Heart right ventricle (tissue), 16 donors: Measurements from ENCODE around the gene CDC42EP5. TPM values are rescaled to one million over a fixed set of nuclear protein-coding genes. Genes with fewer than 3 reads are reported as not detected.
"Not testable (repeated sequence)": the region's sequence is repeated elsewhere in the genome, so short reads cannot be mapped to it uniquely, and the experiment has no call there.

Experiments used
- ATAC-seq, 8 donors: fragments of 200-7000 bp; cut with Tn5 transposase; one replicate each; pipeline ENCODE4 v1.9.1; 2020; ENCODE audit warnings: mild to moderate bottlenecking in 8 of 8, moderate library complexity in 8 of 8, moderate number of reproducible peaks in 1 of 8
- DNase-seq, 2 donors: peaks; one replicate each; pipeline ENCODE4 v3.0.0-alpha.2; 2020
- H3K27ac ChIP-seq, 10 donors: fragments of 200-600 bp; sonication (generic) in 2 of 10; one replicate each; pipeline versions ENCODE4 v1.5.0 to v1.8.0; 2020 to 2022; ENCODE audit warnings: mild to moderate bottlenecking in 3 of 10
- H3K27me3 ChIP-seq, 7 donors: fragments of 200-600 bp; one replicate each; pipeline ENCODE4 v1.8.0; 2021 to 2022; ENCODE audit warnings: mild to moderate bottlenecking in 2 of 7
- H3K36me3 ChIP-seq, 9 donors: fragments of 200-600 bp; sonication (generic) in 1 of 9; one replicate each; pipeline versions ENCODE4 v1.5.0 to v1.8.0; 2020 to 2022; ENCODE audit warnings: mild to moderate bottlenecking in 2 of 9
- H3K4me1 ChIP-seq, 9 donors: fragments of 200-600 bp; sonication (generic) in 1 of 9; one replicate each; pipeline versions ENCODE4 v1.5.0 to v1.8.0; 2020 to 2022; ENCODE audit warnings: mild to moderate bottlenecking in 4 of 9
- H3K4me3 ChIP-seq, 10 donors: fragments of 200-600 bp; sonication (generic) in 2 of 10; one replicate each; pipeline versions ENCODE4 v1.5.0 to v1.8.0; 2020 to 2022; ENCODE audit warnings: mild to moderate bottlenecking in 7 of 10, moderate library complexity in 2 of 10
- H3K9me3 ChIP-seq, 11 donors: fragments of 200-600 bp in 10 of 11; sonication (generic) in 2 of 11; one replicate each; pipeline versions ENCODE4 v1.5.0 to v1.8.0; 2013 to 2022; ENCODE audit warnings: mild to moderate bottlenecking in 2 of 11, control low read depth in 1 of 11, moderate library complexity in 1 of 11
- CTCF ChIP-seq, 9 donors: fragments of 200-600 bp; sonication (generic) in 2 of 9; IDR thresholded peaks; one replicate each; pipeline versions ENCODE4 v1.5.0 to v1.8.0; 2021 to 2022; ENCODE audit warnings: antibody characterized with exemption in 9 of 9, mild to moderate bottlenecking in 5 of 9, moderate library complexity in 1 of 9
- WGBS, 2 donors: extraction: QIAGEN DNeasy Blood & Tissue Kit; methylation state at CpG; one replicate each; pipeline ENCODE4 v1.1.7; 2013; ENCODE audit warnings: inconsistent platforms in 1 of 2; 5-methylcytosine and 5-hydroxymethylcytosine counted together
- intact Hi-C, 10 donors: fragments of 100-400 bp; cut with DNase I; formaldehyde crosslinking; loops; one replicate each; pipeline versions ENCODE4 v1.11.1 to v1.14.2; 2022
- polyA plus RNA-seq, 2 donors: library from polyadenylated mRNA; stranded (reverse); fragments of 200-250 nt; gene quantifications; one replicate each; pipeline ENCODE4 v1.2.3, GENCODE V29; 2013
- total RNA-seq, 10 donors: library from RNA; stranded (reverse); fragmentation: NEBNext Ultra II Directional in 3 of 10; extraction: Animal tissue kit (Norgen Biotek cat#: 25700) in 3 of 10; gene quantifications; one replicate each; pipeline versions ENCODE4 v1.2.1 to v1.2.4, GENCODE V29; 2021 to 2023
- donor health status: Arrhythmogenic right ventricular cardiomyopathy.
- donor health status: ischemic (EF 13 %, LVEDD 7.1; RV severe dilation, severe dysfunction).
- donor health status: healthy with polysubstance abuse.
- donor health status: DM: no; HTN: yes; CAD: no.
- donor health status: DM: no; HTN: no; CAD: no.
- donor health status: ischemic (EF 25% LVEDD 6.9; RV normal size, moderate dysfunction).
- donor health status: ischemic (EF 25% LVEDD 5.7; RV mildly dilated, moderate dysfunction).
- donor health status: healthy.
- donor health status: DM: yes; HTN: yes; CAD: no.
- donor health status: Ischemic cardiomyopathy.
- donor health status: ischemic (EF 35%, LVEDD 5.7; RV mildly dilated, moderate dysfunction).
- donor health status: nonischemic (EF 11% LVEDD 7.7; RV severe dilation, severe dysfunction).
- donor health status: DM: yes; HTN: yes; CAD: no.
- donor health status: PGD.
- donor health status: ischemic (EF 29% LVEDD 5.4; RV normal size, mild dysfunction).
- donor health status: nonischemic (EF 23%, LVEDD 6.1; RV moderate dilation, normal function).

CDC42EP5 gene
- total and polyA plus RNA-seq, 12 donors: 5.3 to 22.8 (median 10.9) TPM

- Histone ChIP-seq H3K9me3 (no peaks in the 10 kb centered on the region), H3K4me3 (peak overlapping the region; percentile 63 to 99 (median 84)), H3K4me1 (peaks cover 13 to 54% (median 44%) of the 10 kb centered on the region in 9 donors), H3K27me3 (no peaks in the 10 kb centered on the region), H3K36me3 (peaks cover 0 to 58% (median 27%) of the 10 kb centered on the region in 9 donors), H3K27ac (peak overlapping the region; percentile 84 to 99 (median 96))
- 1 to 2% methylated on average over 34 of the region's 34 CpGs for WGBS, 2 donors
- DNase-seq: peak in 1 of 2 donors; percentile 68
- peak; percentile 18 to 64 (median 42) for ATAC-seq
- intact Hi-C loops: loop anchor here in 2 of 10 donors (2.0 kb wide), 1 partner anchor 15 kb away; the partner anchor contains the start of gene LENG9 (in 2 of the 2)
- no peak for TF ChIP-seq CTCF (IDR thresholded peaks at IDR 0.05)
Observed at GRCh38 chr19:54448040-54448773, 24.9 kb downstream of the CDC42EP5 start.

GRCh38 chr19:54446349-54446748, 26.7 kb downstream of the CDC42EP5 start:
- H3K36me3 ChIP-seq: peaks cover 0 to 53% (median 16%) of the 10 kb centered on the region in 9 donors
- H3K9me3 ChIP-seq, H3K27ac ChIP-seq, H3K4me3 ChIP-seq, H3K27me3 ChIP-seq, intact Hi-C loops, DNase-seq, ATAC-seq: not testable (repeated sequence)
- H3K4me1 ChIP-seq: peaks cover 13 to 38% (median 36%) of the 10 kb centered on the region in 9 donors
- 88 to 92% methylated on average over 15 of the region's 15 CpGs for WGBS, 2 donors

GRCh38 chr19:54444737-54445136, 28.4 kb downstream of the CDC42EP5 start:
- 72 to 85% methylated on average over 7 of the region's 7 CpGs for WGBS, 2 donors

GRCh38 chr19:54440641-54441040, 32.5 kb downstream of the CDC42EP5 start:
- intact Hi-C loops: no loop called here
- WGBS, 2 donors: 92 to 97% methylated on average over 5 of the region's 5 CpGs
- DNase-seq: no peak
- ATAC-seq: no peak
- H3K27ac ChIP-seq: no peak overlapping the region
- no peak for TF ChIP-seq CTCF (IDR thresholded peaks at IDR 0.05)
- no peak overlapping the region for H3K4me3 ChIP-seq
- H3K4me1 ChIP-seq: peaks cover 4 to 30% (median 16%) of the 10 kb centered on the region in 9 donors
- no peaks in the 10 kb centered on the region for H3K9me3 ChIP-seq
- no peaks in the 10 kb centered on the region for H3K27me3 ChIP-seq
- peaks cover 0 to 51% (median 16%) of the 10 kb centered on the region in 9 donors for H3K36me3 ChIP-seq

More at GRCh38 chr19:54444737-54445136, 28.4 kb downstream of the CDC42EP5 start:
- no peak for TF ChIP-seq CTCF (IDR thresholded peaks at IDR 0.05)
- no peak for DNase-seq
- H3K27ac ChIP-seq: no peak overlapping the region
- intact Hi-C loops: no loop called here
- H3K9me3 ChIP-seq: no peaks in the 10 kb centered on the region
- H3K36me3 ChIP-seq: peaks cover 0 to 54% (median 16%) of the 10 kb centered on the region in 9 donors
- no peak overlapping the region for H3K4me3 ChIP-seq
- no peaks in the 10 kb centered on the region for H3K27me3 ChIP-seq
- H3K4me1 ChIP-seq: peaks cover 0 to 22% (median 20%) of the 10 kb centered on the region in 9 donors
- no peak for ATAC-seq
